ENCODE results near the gene ADAM12. TPM values are rescaled to one million over a fixed set of nuclear protein-coding genes. Genes with fewer than 3 reads are reported as not detected.

The ADAM12 gene
- total and polyA plus RNA-seq, 4 donors, result 0.03 to 0.33 (median 0.19) TPM

DNA sequence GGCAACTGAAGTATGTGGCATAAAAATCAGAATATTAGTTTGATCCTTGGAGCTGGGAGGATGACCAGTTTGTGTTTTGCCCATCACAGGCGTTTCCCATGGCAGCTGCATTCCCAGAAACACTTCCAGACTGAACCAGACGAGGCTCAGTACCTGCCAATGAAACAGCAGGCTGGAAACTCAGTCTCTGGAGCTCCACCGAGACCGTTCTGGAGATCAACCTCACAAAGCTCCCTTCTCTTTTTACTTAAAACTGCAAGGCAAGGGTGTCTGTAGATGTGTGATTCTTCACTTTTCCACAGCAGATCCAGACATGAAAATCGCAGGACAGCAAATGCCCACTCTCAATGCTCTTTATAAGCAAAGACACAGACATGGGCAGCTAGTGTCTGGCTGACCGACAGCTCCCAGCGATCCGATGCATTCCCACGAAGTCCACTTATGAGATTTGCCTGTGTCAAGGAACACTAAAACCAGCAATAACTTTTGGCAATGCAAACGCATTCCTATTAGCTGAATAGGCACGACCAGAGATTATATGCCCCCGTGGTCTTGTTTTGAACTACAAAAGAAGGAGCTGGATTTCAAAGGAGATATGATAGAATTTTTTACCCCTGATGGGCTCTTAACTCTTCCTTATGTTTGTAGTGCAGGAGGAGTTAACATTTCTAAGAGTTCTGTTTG, 72.6 kb downstream of the ADAM12 start:
- Histone ChIP-seq H3K36me3 (ENCODE audit: control insufficient read depth in 4 of 4, insufficient read depth in 3 of 4, low read depth in 1 of 4, low read length in 3 of 4) (no peaks in the 10 kb centered on the region), H3K4me3 (ENCODE audit: low read depth in 1 of 3, low read length in 3 of 3) (no peak overlapping the region), H3K9me3 (ENCODE audit: control insufficient read depth in 4 of 4, low read length in 3 of 4) (peaks cover 0 to 4% (median 0%) of the 10 kb centered on the region in 4 donors), H3K27ac (ENCODE audit: low read depth in 1 of 2, low read length in 2 of 2) (no peak overlapping the region), H3K27me3 (ENCODE audit: control insufficient read depth in 4 of 4, insufficient read depth in 4 of 4, low read length in 3 of 4) (peaks cover 0 to 5% (median 2%) of the 10 kb centered on the region in 4 donors), H3K4me1 (ENCODE audit: control insufficient read depth in 4 of 4, insufficient read depth in 4 of 4, low read length in 3 of 4) (no peaks in the 10 kb centered on the region), H3K9ac (ENCODE audit: low read depth in 1 of 2, low read length in 2 of 2) (no peak overlapping the region)
- 70% methylated on average over 12 of the region's 12 CpGs for WGBS
- DNase-seq (ENCODE audit: low spot score), result no peak
- TF ChIP-seq, protein P1, sequence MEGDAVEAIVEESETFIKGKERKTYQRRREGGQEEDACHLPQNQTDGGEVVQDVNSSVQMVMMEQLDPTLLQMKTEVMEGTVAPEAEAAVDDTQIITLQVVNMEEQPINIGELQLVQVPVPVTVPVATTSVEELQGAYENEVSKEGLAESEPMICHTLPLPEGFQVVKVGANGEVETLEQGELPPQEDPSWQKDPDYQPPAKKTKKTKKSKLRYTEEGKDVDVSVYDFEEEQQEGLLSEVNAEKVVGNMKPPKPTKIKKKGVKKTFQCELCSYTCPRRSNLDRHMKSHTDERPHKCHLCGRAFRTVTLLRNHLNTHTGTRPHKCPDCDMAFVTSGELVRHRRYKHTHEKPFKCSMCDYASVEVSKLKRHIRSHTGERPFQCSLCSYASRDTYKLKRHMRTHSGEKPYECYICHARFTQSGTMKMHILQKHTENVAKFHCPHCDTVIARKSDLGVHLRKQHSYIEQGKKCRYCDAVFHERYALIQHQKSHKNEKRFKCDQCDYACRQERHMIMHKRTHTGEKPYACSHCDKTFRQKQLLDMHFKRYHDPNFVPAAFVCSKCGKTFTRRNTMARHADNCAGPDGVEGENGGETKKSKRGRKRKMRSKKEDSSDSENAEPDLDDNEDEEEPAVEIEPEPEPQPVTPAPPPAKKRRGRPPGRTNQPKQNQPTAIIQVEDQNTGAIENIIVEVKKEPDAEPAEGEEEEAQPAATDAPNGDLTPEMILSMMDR (IDR thresholded peaks at IDR 0.05; ENCODE audit: low read depth, low read length, missing input control), result no peak
- TF ChIP-seq FOXA1 (IDR thresholded peaks at IDR 0.05), result no peak
- TF ChIP-seq TAF1 (conservative IDR thresholded peaks at IDR 0.05), result no peak
- TF ChIP-seq NR2F2 (IDR thresholded peaks at IDR 0.05), result no peak
- no peak for TF ChIP-seq RXRA (IDR thresholded peaks at IDR 0.05)
- no peak for TF ChIP-seq FOXA2 (IDR thresholded peaks at IDR 0.05)
- no peak for TF ChIP-seq GABPA (IDR thresholded peaks at IDR 0.05 in 1 of 2, conservative IDR thresholded peaks at IDR 0.05 in 1 of 2)
- no peak for TF ChIP-seq EGR1 (IDR thresholded peaks at IDR 0.05; ENCODE audit: low read depth in 2 of 2)
- no peak for TF ChIP-seq YY1 (IDR thresholded peaks at IDR 0.05)
- no peak for TF ChIP-seq JUND (IDR thresholded peaks at IDR 0.05)
- TF ChIP-seq, protein P2, sequence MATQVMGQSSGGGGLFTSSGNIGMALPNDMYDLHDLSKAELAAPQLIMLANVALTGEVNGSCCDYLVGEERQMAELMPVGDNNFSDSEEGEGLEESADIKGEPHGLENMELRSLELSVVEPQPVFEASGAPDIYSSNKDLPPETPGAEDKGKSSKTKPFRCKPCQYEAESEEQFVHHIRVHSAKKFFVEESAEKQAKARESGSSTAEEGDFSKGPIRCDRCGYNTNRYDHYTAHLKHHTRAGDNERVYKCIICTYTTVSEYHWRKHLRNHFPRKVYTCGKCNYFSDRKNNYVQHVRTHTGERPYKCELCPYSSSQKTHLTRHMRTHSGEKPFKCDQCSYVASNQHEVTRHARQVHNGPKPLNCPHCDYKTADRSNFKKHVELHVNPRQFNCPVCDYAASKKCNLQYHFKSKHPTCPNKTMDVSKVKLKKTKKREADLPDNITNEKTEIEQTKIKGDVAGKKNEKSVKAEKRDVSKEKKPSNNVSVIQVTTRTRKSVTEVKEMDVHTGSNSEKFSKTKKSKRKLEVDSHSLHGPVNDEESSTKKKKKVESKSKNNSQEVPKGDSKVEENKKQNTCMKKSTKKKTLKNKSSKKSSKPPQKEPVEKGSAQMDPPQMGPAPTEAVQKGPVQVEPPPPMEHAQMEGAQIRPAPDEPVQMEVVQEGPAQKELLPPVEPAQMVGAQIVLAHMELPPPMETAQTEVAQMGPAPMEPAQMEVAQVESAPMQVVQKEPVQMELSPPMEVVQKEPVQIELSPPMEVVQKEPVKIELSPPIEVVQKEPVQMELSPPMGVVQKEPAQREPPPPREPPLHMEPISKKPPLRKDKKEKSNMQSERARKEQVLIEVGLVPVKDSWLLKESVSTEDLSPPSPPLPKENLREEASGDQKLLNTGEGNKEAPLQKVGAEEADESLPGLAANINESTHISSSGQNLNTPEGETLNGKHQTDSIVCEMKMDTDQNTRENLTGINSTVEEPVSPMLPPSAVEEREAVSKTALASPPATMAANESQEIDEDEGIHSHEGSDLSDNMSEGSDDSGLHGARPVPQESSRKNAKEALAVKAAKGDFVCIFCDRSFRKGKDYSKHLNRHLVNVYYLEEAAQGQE (IDR thresholded peaks at IDR 0.05), result no peak
- no peak for TF ChIP-seq HNF4A (conservative IDR thresholded peaks at IDR 0.05)
- TF ChIP-seq, protein P3, sequence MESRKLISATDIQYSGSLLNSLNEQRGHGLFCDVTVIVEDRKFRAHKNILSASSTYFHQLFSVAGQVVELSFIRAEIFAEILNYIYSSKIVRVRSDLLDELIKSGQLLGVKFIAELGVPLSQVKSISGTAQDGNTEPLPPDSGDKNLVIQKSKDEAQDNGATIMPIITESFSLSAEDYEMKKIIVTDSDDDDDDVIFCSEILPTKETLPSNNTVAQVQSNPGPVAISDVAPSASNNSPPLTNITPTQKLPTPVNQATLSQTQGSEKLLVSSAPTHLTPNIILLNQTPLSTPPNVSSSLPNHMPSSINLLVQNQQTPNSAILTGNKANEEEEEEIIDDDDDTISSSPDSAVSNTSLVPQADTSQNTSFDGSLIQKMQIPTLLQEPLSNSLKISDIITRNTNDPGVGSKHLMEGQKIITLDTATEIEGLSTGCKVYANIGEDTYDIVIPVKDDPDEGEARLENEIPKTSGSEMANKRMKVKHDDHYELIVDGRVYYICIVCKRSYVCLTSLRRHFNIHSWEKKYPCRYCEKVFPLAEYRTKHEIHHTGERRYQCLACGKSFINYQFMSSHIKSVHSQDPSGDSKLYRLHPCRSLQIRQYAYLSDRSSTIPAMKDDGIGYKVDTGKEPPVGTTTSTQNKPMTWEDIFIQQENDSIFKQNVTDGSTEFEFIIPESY (IDR thresholded peaks at IDR 0.05), result no peak
- no peak for TF ChIP-seq RAD21 (IDR thresholded peaks at IDR 0.05)

DNA sequence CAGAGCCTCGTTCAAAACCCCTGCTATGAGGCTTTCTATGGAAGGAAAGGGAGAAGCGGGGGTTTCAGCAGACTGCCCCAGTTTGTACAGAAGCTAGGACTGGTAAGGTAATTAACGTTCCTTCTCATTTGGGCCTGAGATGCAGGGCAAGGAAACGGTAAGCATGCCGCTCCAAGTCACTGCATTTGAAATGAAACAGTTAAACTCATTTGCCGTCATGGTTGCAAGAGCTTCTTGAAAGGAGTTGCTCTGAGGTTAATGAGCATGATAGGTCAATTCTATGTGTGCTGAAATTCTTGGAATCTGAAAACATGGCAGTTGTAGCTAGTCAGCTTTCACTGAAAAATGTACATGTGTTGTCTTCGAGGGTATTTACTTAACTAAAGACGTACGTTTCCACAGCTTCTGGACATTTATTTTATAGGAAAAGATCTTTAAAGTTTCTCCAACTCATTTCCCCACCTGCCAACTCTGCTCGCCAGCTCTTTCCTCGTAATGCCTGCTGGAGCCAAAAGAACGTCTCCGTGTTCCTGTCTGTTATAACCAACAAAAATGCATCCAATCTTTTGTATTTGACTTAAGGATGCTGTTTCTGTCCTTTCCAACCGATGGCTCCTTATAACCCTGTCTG, 73.3 kb downstream of the ADAM12 start:
- Histone ChIP-seq H3K9ac (ENCODE audit: low read depth in 1 of 2, low read length in 2 of 2) (no peak overlapping the region), H3K36me3 (ENCODE audit: control insufficient read depth in 4 of 4, insufficient read depth in 3 of 4, low read depth in 1 of 4, low read length in 3 of 4) (no peaks in the 10 kb centered on the region), H3K4me1 (ENCODE audit: control insufficient read depth in 4 of 4, insufficient read depth in 4 of 4, low read length in 3 of 4) (no peaks in the 10 kb centered on the region), H3K4me3 (ENCODE audit: low read depth in 1 of 3, low read length in 3 of 3) (no peak overlapping the region), H3K9me3 (ENCODE audit: control insufficient read depth in 4 of 4, low read length in 3 of 4) (peaks cover 0 to 4% (median 0%) of the 10 kb centered on the region in 4 donors), H3K27ac (ENCODE audit: low read depth in 1 of 2, low read length in 2 of 2) (no peak overlapping the region), H3K27me3 (ENCODE audit: control insufficient read depth in 4 of 4, insufficient read depth in 4 of 4, low read length in 3 of 4) (peaks cover 0 to 5% (median 2%) of the 10 kb centered on the region in 4 donors)
- 81% methylated on average over 14 of the region's 14 CpGs for WGBS
- DNase-seq (ENCODE audit: low spot score), result no peak
- TF ChIP-seq, protein P3 (IDR thresholded peaks at IDR 0.05), result no peak
- TF ChIP-seq HNF4G (IDR thresholded peaks at IDR 0.05) (no peak), FOXA2 (IDR thresholded peaks at IDR 0.05) (no peak), RAD21 (IDR thresholded peaks at IDR 0.05) (no peak), JUND (IDR thresholded peaks at IDR 0.05) (no peak), TAF1 (conservative IDR thresholded peaks at IDR 0.05) (no peak), GABPA (IDR thresholded peaks at IDR 0.05 in 1 of 2, conservative IDR thresholded peaks at IDR 0.05 in 1 of 2) (no peak), SP1 (IDR thresholded peaks at IDR 0.05) (no peak), RXRA (IDR thresholded peaks at IDR 0.05) (no peak), NR2F2 (IDR thresholded peaks at IDR 0.05) (no peak)
- TF ChIP-seq, protein P4, sequence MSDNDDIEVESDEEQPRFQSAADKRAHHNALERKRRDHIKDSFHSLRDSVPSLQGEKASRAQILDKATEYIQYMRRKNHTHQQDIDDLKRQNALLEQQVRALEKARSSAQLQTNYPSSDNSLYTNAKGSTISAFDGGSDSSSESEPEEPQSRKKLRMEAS (IDR thresholded peaks at IDR 0.05), result no peak
- TF ChIP-seq, protein P5, sequence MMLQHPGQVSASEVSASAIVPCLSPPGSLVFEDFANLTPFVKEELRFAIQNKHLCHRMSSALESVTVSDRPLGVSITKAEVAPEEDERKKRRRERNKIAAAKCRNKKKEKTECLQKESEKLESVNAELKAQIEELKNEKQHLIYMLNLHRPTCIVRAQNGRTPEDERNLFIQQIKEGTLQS (IDR thresholded peaks at IDR 0.05), result no peak
- TF ChIP-seq, protein P1 (IDR thresholded peaks at IDR 0.05; ENCODE audit: low read depth, low read length, missing input control), result no peak

Data from liver (tissue), 9 donors.